Gastrocnemius medialis (tissue), 4 donors: ENCODE measurements around the gene CHGA.

Experiments
- CTCF ChIP-seq, 5 experiments: fragments of 450-650 bp in 3 of 5; fragments of 200-600 bp in 2 of 5; sonication (generic) in 2 of 5; IDR thresholded peaks in 4 of 5; conservative IDR thresholded peaks in 1 of 5; 1 replicate in 4 of 5; 2 replicates in 1 of 5; pipeline ENCODE4 v1.5.1; 2016 to 2019; ENCODE audit warnings: antibody characterized with exemption in 5 of 5, mild to moderate bottlenecking in 3 of 5, moderate library complexity in 3 of 5
- POLR2A ChIP-seq, 2 donors: fragments of 450-650 bp; IDR thresholded peaks; one replicate each; pipeline ENCODE4 v1.6.1; 2017; ENCODE audit warnings: antibody characterized with exemption in 2 of 2, mild to moderate bottlenecking in 2 of 2, moderate library complexity in 2 of 2

- TF ChIP-seq CTCF (IDR thresholded peaks at IDR 0.05 in 4 of 5, conservative IDR thresholded peaks at IDR 0.05 in 1 of 5), result no peak
- no peak for TF ChIP-seq POLR2A (IDR thresholded peaks at IDR 0.05)
These were observed 47.8 kb upstream of the CHGA start for GRCh38 chr14:92874962-92875661.
